Gastroesophageal sphincter (tissue), 4 donors: Measurements from ENCODE around the gene PLAAT5. TPM values are rescaled to one million over a fixed set of nuclear protein-coding genes. Genes with fewer than 3 reads are reported as not detected.
"Not testable (repeated sequence)": the region's sequence is repeated elsewhere in the genome, so short reads cannot be mapped to it uniquely, and the experiment has no call there.

Experiments used
- ATAC-seq: fragments of 150-250 bp; one replicate; pipeline ENCODE4 v1.9.1; 2016; ENCODE audit warnings: mild to moderate bottlenecking, moderate library complexity
- H3K27ac ChIP-seq, 4 donors: fragments of 200-600 bp; sonication (generic) in 3 of 4; 1 replicate in 3 of 4; 2 replicates in 1 of 4; pipeline ENCODE4 v1.5.1; 2016 to 2019
- H3K27me3 ChIP-seq: fragments of 200-600 bp; sonication (generic); one replicate; pipeline ENCODE4 v1.5.1; 2019
- H3K36me3 ChIP-seq, 2 donors: fragments of 200-600 bp; sonication (generic); one replicate each; pipeline ENCODE4 v1.5.1; 2019; ENCODE audit warnings: control low read depth in 1 of 2
- H3K4me1 ChIP-seq, 3 donors: fragments of 200-600 bp; sonication (generic); 1 replicate in 2 of 3; 2 replicates in 1 of 3; pipeline ENCODE4 v1.5.1; 2016 to 2019; ENCODE audit warnings: control low read depth in 2 of 3
- H3K4me3 ChIP-seq, 2 donors: fragments of 200-600 bp; sonication (generic); one replicate each; pipeline ENCODE4 v1.5.1; 2019; ENCODE audit warnings: mild to moderate bottlenecking in 1 of 2, moderate library complexity in 1 of 2
- H3K9me3 ChIP-seq, 3 donors: fragments of 200-600 bp; sonication (generic); one replicate each; pipeline ENCODE4 v1.5.1; 2017 to 2019; ENCODE audit warnings: control low read depth in 2 of 3
- CTCF ChIP-seq, 4 experiments: fragments of 200-600 bp in 2 of 4; fragments of 450-650 bp in 2 of 4; sonication (generic) in 1 of 4; IDR thresholded peaks; one replicate each; pipeline ENCODE4 v1.5.1; 2017 to 2019; ENCODE audit warnings: antibody characterized with exemption in 4 of 4, mild to moderate bottlenecking in 2 of 4, moderate library complexity in 2 of 4
- EP300 ChIP-seq: sonication (generic); formaldehyde crosslinking; IDR thresholded peaks from one replicate; pipeline ENCODE4 v1.6.1; 2017; ENCODE audit warnings: antibody characterized with exemption, mild to moderate bottlenecking
- POLR2A ChIP-seq, 2 donors: fragments of 450-650 bp; IDR thresholded peaks; one replicate each; pipeline ENCODE4 v1.6.1; 2017; ENCODE audit warnings: antibody characterized with exemption in 2 of 2, mild to moderate bottlenecking in 2 of 2, moderate library complexity in 1 of 2
- POLR2AphosphoS5 ChIP-seq: sonication (generic); formaldehyde crosslinking; IDR thresholded peaks from one replicate; pipeline ENCODE4 v1.6.1; 2017; ENCODE audit warnings: antibody characterized with exemption
- WGBS, 2 donors: methylation state at CpG; one replicate each; pipeline ENCODE4 v1.1.5; 2018; ENCODE audit warnings: low coverage in 1 of 2; 5-methylcytosine and 5-hydroxymethylcytosine counted together
- total RNA-seq, 4 donors: library from RNA; depleted of rRNA; stranded (reverse); fragments of >200 nt; gene quantifications; one replicate each; pipeline ENCODE4 v1.1.0, GENCODE V29; 2016

The PLAAT5 gene
- total RNA-seq, 4 donors from 2014 or later: 3.4 to 8.3 (median 5.5) TPM

- H3K27ac ChIP-seq: no peak overlapping the region
- WGBS, 2 donors: 83 to 93% methylated on average over 2 of the region's 2 CpGs
- TF ChIP-seq CTCF (IDR thresholded peaks at IDR 0.05) (no peak), EP300 (no peak), POLR2A (IDR thresholded peaks at IDR 0.05) (no peak), POLR2AphosphoS5 (no peak)
These were observed 39.1 kb upstream of the PLAAT5 start for GRCh38 chr11:63530021-63530420.

GRCh38 chr11:63529373-63529772 lies 38.4 kb upstream of the PLAAT5 start:
- H3K9me3 ChIP-seq, H3K4me3 ChIP-seq, H3K27me3 ChIP-seq, ATAC-seq, H3K27ac ChIP-seq, H3K36me3 ChIP-seq: not testable (repeated sequence)
- H3K4me1 ChIP-seq: peaks cover 0 to 11% (median 0%) of the 10 kb centered on the region in 3 donors
- 90% methylated on average over 5 of the region's 6 CpGs; no CpG with 5 or more reads in 1 of the 2 donors for WGBS, 2 donors

More at GRCh38 chr11:63530021-63530420, 39.1 kb upstream of the PLAAT5 start:
- no peaks in the 10 kb centered on the region for H3K36me3 ChIP-seq
- peaks cover 0 to 11% (median 0%) of the 10 kb centered on the region in 3 donors for H3K4me1 ChIP-seq
- no peak for ATAC-seq
- H3K9me3 ChIP-seq: no peaks in the 10 kb centered on the region
- H3K27me3 ChIP-seq: no peaks in the 10 kb centered on the region
- H3K4me3 ChIP-seq: no peak overlapping the region

- H3K9me3 ChIP-seq, H3K27ac ChIP-seq, H3K4me3 ChIP-seq, ATAC-seq, H3K36me3 ChIP-seq, H3K27me3 ChIP-seq: not testable (repeated sequence)
- WGBS, 2 donors: 67% methylated on average over 1 of the region's 3 CpGs
- peaks cover 0 to 11% (median 0%) of the 10 kb centered on the region in 3 donors for H3K4me1 ChIP-seq
These were observed 37.8 kb upstream of the PLAAT5 start for GRCh38 chr11:63528729-63529278.

GRCh38 chr11:63528156-63528555 lies 37.2 kb upstream of the PLAAT5 start:
- not testable (repeated sequence) for H3K4me3 ChIP-seq, H3K27ac ChIP-seq, H3K9me3 ChIP-seq, ATAC-seq, H3K27me3 ChIP-seq, H3K36me3 ChIP-seq
- peaks cover 0 to 11% (median 0%) of the 10 kb centered on the region in 3 donors for H3K4me1 ChIP-seq
- WGBS, 2 donors: 44 to 68% methylated on average over 7 to 8 of the region's 11 CpGs

GRCh38 chr11:63527667-63528066 lies 36.7 kb upstream of the PLAAT5 start:
- no peak for ATAC-seq
- TF ChIP-seq EP300 (no peak), CTCF (IDR thresholded peaks at IDR 0.05) (no peak), POLR2AphosphoS5 (no peak), POLR2A (IDR thresholded peaks at IDR 0.05) (no peak)
- Histone ChIP-seq H3K4me1 (peaks cover 0 to 11% (median 0%) of the 10 kb centered on the region in 3 donors), H3K4me3 (no peak overlapping the region), H3K27me3 (no peaks in the 10 kb centered on the region), H3K9me3 (no peaks in the 10 kb centered on the region), H3K36me3 (no peaks in the 10 kb centered on the region), H3K27ac (no peak overlapping the region)
- 64 to 100% methylated on average over 1 to 2 of the region's 2 CpGs for WGBS, 2 donors

GRCh38 chr11:63523151-63523550 lies 32.2 kb upstream of the PLAAT5 start:
- Histone ChIP-seq H3K9me3 (no peaks in the 10 kb centered on the region), H3K4me3 (no peak overlapping the region), H3K4me1 (no peaks in the 10 kb centered on the region), H3K27me3 (no peaks in the 10 kb centered on the region), H3K36me3 (no peaks in the 10 kb centered on the region), H3K27ac (no peak overlapping the region)
- ATAC-seq: no peak
- 87 to 90% methylated on average over 3 to 7 of the region's 7 CpGs for WGBS, 2 donors
- TF ChIP-seq EP300: no peak
- no peak for TF ChIP-seq CTCF (IDR thresholded peaks at IDR 0.05)
- TF ChIP-seq POLR2AphosphoS5: no peak
- no peak for TF ChIP-seq POLR2A (IDR thresholded peaks at IDR 0.05)
